Mesendoderm (in vitro differentiated cells): ENCODE results near the gene ADAMTS17.

Experiments used
- DNase-seq: peaks from one replicate; pipeline ENCODE4 v3.0.0; 2013
- H2AK5ac ChIP-seq: 2 replicates; pipeline ENCODE4 v1.6.1; 2013; ENCODE audit warnings: low read length, inconsistent platforms
- H2BK120ac ChIP-seq: 2 replicates; pipeline ENCODE4 v1.6.1; 2013; ENCODE audit warnings: low read depth, mild to moderate bottlenecking, low read length, moderate library complexity, mixed read lengths
- H2BK15ac ChIP-seq: replicated peaks from 2 replicates; pipeline ENCODE4 v1.6.1; 2013; ENCODE audit warnings: low read depth, mild to moderate bottlenecking, moderate library complexity
- H2BK5ac ChIP-seq: 2 replicates; pipeline ENCODE4 v1.6.1; 2013; ENCODE audit warnings: low read length, inconsistent platforms
- H3K18ac ChIP-seq: 2 replicates; pipeline ENCODE4 v1.6.1; 2013; ENCODE audit warnings: mild to moderate bottlenecking, low read length, mixed read lengths
- H3K23ac ChIP-seq: one replicate; pipeline ENCODE4 v1.6.1; 2013; ENCODE audit warnings: low read length
- H3K27ac ChIP-seq: 2 replicates; pipeline ENCODE4 v1.5.1; 2013; ENCODE audit warnings: low read depth, mild to moderate bottlenecking, inconsistent platforms, low read length, moderate library complexity
- H3K27me3 ChIP-seq: 2 replicates; pipeline ENCODE4 v1.6.1; 2013; ENCODE audit warnings: low read length, control low read depth, mild to moderate bottlenecking, inconsistent platforms; ENCODE audit not compliant: insufficient read depth, poor library complexity
- H3K36me3 ChIP-seq: 2 replicates; pipeline ENCODE4 v1.6.1; 2013; ENCODE audit warnings: low read length, inconsistent platforms; ENCODE audit not compliant: control insufficient read depth, insufficient read depth
- H3K4ac ChIP-seq: one replicate; pipeline ENCODE4 v1.6.1; 2013; ENCODE audit warnings: low read depth, mild to moderate bottlenecking, low read length, moderate library complexity
- H3K4me1 ChIP-seq: 2 replicates; pipeline ENCODE4 v1.6.1; 2013; ENCODE audit warnings: low read depth, low read length, inconsistent platforms; ENCODE audit not compliant: control insufficient read depth
- H3K4me2 ChIP-seq: 2 replicates; pipeline ENCODE4 v1.6.1; 2013; ENCODE audit warnings: low read length
- H3K4me3 ChIP-seq: 2 replicates; pipeline ENCODE4 v1.5.1; 2013; ENCODE audit warnings: mild to moderate bottlenecking, low read length
- H3K56ac ChIP-seq: one replicate; pipeline ENCODE4 v1.6.1; 2013; ENCODE audit warnings: low read length
- H3K79me1 ChIP-seq: 2 replicates; pipeline ENCODE4 v1.6.1; 2013; ENCODE audit warnings: low read length, inconsistent platforms
- H3K79me2 ChIP-seq: 2 replicates; pipeline ENCODE4 v1.6.1; 2013; ENCODE audit warnings: mild to moderate bottlenecking, low read length; ENCODE audit not compliant: control insufficient read depth, insufficient read depth
- H3K9ac ChIP-seq: 2 replicates; pipeline ENCODE4 v1.6.1; 2013; ENCODE audit warnings: low read length, inconsistent platforms
- H4K5ac ChIP-seq: one replicate; pipeline ENCODE4 v1.6.1; 2013; ENCODE audit warnings: low read length
- H4K8ac ChIP-seq: one replicate; pipeline ENCODE4 v1.6.1; 2013; ENCODE audit warnings: low read depth, mild to moderate bottlenecking, control low read depth, low read length, moderate library complexity
- WGBS: extraction: QIAGEN DNeasy Blood & Tissue Kit; methylation state at CpG from one replicate; pipeline ENCODE4 v1.1.7; 2013; ENCODE audit warnings: low lambda C conversion rate, missing lambda C conversion rate; ENCODE audit not compliant: insufficient coverage; ENCODE audit errors: extremely low coverage; 5-methylcytosine and 5-hydroxymethylcytosine counted together

The ADAMTS17 gene

GRCh38 chr15:100229181-100230163 lies 112.3 kb downstream of the ADAMTS17 start:
- Histone ChIP-seq H3K4me2 (no peak overlapping the region), H4K8ac (no peak overlapping the region), H3K56ac (no peak overlapping the region), H3K4me1 (no peaks in the 10 kb centered on the region), H3K4me3 (no peak overlapping the region), H2BK120ac (no peak overlapping the region), H2BK5ac (no peak overlapping the region), H2AK5ac (no peak overlapping the region), H4K5ac (no peak overlapping the region), H3K4ac (no peak overlapping the region), H3K18ac (no peak overlapping the region), H3K27me3 (no peaks in the 10 kb centered on the region), H3K79me1 (no peaks in the 10 kb centered on the region), H3K23ac (no peak overlapping the region), H3K79me2 (no peaks in the 10 kb centered on the region), H3K27ac (no peak overlapping the region), H3K36me3 (no peaks in the 10 kb centered on the region), H3K9ac (no peak overlapping the region), H2BK15ac (no peak overlapping the region)
- DNase-seq, result no peak
- WGBS, result no CpG with 5 or more reads among the region's 9 CpGs

- Histone ChIP-seq H3K18ac (no peak overlapping the region), H3K79me1 (no peaks in the 10 kb centered on the region), H3K56ac (no peak overlapping the region), H4K8ac (no peak overlapping the region), H3K4ac (no peak overlapping the region), H4K5ac (no peak overlapping the region), H3K36me3 (no peaks in the 10 kb centered on the region), H2BK15ac (no peak overlapping the region), H3K27me3 (no peaks in the 10 kb centered on the region), H3K4me3 (no peak overlapping the region), H3K23ac (no peak overlapping the region), H3K4me2 (no peak overlapping the region), H3K9ac (no peak overlapping the region), H2BK5ac (no peak overlapping the region), H3K79me2 (no peaks in the 10 kb centered on the region), H2AK5ac (no peak overlapping the region), H2BK120ac (no peak overlapping the region), H3K27ac (no peak overlapping the region), H3K4me1 (no peaks in the 10 kb centered on the region)
- no peak for DNase-seq
- no CpG with 5 or more reads among the region's 9 CpGs for WGBS
Measured at GRCh38 chr15:100227781-100228180, 114.0 kb downstream of the ADAMTS17 start.

GRCh38 chr15:100226107-100226506 lies 115.7 kb downstream of the ADAMTS17 start:
- no peak overlapping the region for H2BK5ac ChIP-seq
- no peak overlapping the region for H3K56ac ChIP-seq
- H3K27me3 ChIP-seq, result no peaks in the 10 kb centered on the region
- no peak overlapping the region for H3K4me3 ChIP-seq
- no peak overlapping the region for H4K5ac ChIP-seq
- no peak overlapping the region for H3K4me2 ChIP-seq
- no peak overlapping the region for H3K23ac ChIP-seq
- H2BK120ac ChIP-seq, result no peak overlapping the region
- WGBS, result no CpG with 5 or more reads among the region's 5 CpGs
- no peak overlapping the region for H3K18ac ChIP-seq
- H4K8ac ChIP-seq, result no peak overlapping the region
- H3K4me1 ChIP-seq, result no peaks in the 10 kb centered on the region
- no peaks in the 10 kb centered on the region for H3K36me3 ChIP-seq
- H3K9ac ChIP-seq, result no peak overlapping the region
- H2AK5ac ChIP-seq, result no peak overlapping the region
- H3K4ac ChIP-seq, result no peak overlapping the region
- no peak for DNase-seq
- no peaks in the 10 kb centered on the region for H3K79me1 ChIP-seq
- no peak overlapping the region for H2BK15ac ChIP-seq
- H3K27ac ChIP-seq, result no peak overlapping the region
- H3K79me2 ChIP-seq, result no peaks in the 10 kb centered on the region

- WGBS, result no CpG with 5 or more reads among the region's 11 CpGs
- Histone ChIP-seq H3K4me1 (no peaks in the 10 kb centered on the region), H3K27ac (no peak overlapping the region)
Measured at GRCh38 chr15:100224206-100225185, 117.3 kb downstream of the ADAMTS17 start.

GRCh38 chr15:100222349-100222715 lies 119.4 kb downstream of the ADAMTS17 start:
- Histone ChIP-seq H3K27me3 (no peaks in the 10 kb centered on the region), H3K4me1 (no peaks in the 10 kb centered on the region), H4K5ac (no peak overlapping the region), H3K23ac (no peak overlapping the region), H3K4ac (no peak overlapping the region), H2BK15ac (no peak overlapping the region), H2BK5ac (no peak overlapping the region), H2BK120ac (no peak overlapping the region), H3K79me1 (no peaks in the 10 kb centered on the region), H3K18ac (no peak overlapping the region), H2AK5ac (no peak overlapping the region), H3K9ac (no peak overlapping the region), H3K4me2 (no peak overlapping the region), H3K4me3 (no peak overlapping the region), H3K27ac (no peak overlapping the region), H3K79me2 (no peaks in the 10 kb centered on the region), H3K56ac (no peak overlapping the region), H3K36me3 (no peaks in the 10 kb centered on the region), H4K8ac (no peak overlapping the region)
- no peak for DNase-seq
- no CpG with 5 or more reads among the region's 8 CpGs for WGBS

More at GRCh38 chr15:100224206-100225185, 117.3 kb downstream of the ADAMTS17 start:
- H3K36me3 ChIP-seq, result no peaks in the 10 kb centered on the region
- H2BK15ac ChIP-seq, result no peak overlapping the region
- H4K8ac ChIP-seq, result no peak overlapping the region
- no peaks in the 10 kb centered on the region for H3K79me1 ChIP-seq
- H3K4ac ChIP-seq, result no peak overlapping the region
- H3K4me3 ChIP-seq, result no peak overlapping the region
- H3K79me2 ChIP-seq, result no peaks in the 10 kb centered on the region
- no peaks in the 10 kb centered on the region for H3K27me3 ChIP-seq
- H2AK5ac ChIP-seq, result no peak overlapping the region
- no peak overlapping the region for H2BK120ac ChIP-seq
- H3K18ac ChIP-seq, result no peak overlapping the region
- H3K9ac ChIP-seq, result no peak overlapping the region
- H3K56ac ChIP-seq, result no peak overlapping the region
- H3K4me2 ChIP-seq, result no peak overlapping the region
- no peak overlapping the region for H4K5ac ChIP-seq
- DNase-seq, result no peak
- H3K23ac ChIP-seq, result no peak overlapping the region
- H2BK5ac ChIP-seq, result no peak overlapping the region
